GM23338 (cell line): ENCODE measurements around the gene FUT3.

Experiments
- CREB1 ChIP-seq: fragments of 250-450 bp; sonication (Bioruptor Pico); IDR thresholded peaks from 2 replicates; pipeline ENCODE4 v1.5.0; 2020; ENCODE audit warnings: low read depth, mild to moderate bottlenecking, moderate library complexity
- EZH2 ChIP-seq: fragments of 200-600 bp; sonication (generic); IDR thresholded peaks from one replicate; pipeline ENCODE4 v1.8.0; 2017; ENCODE audit warnings: antibody characterized with exemption, mild to moderate bottlenecking, low read depth; ENCODE audit not compliant: unreplicated experiment
- EZH2phosphoT487 ChIP-seq: fragments of 200-600 bp; sonication (generic); IDR thresholded peaks from one replicate; pipeline ENCODE4 v1.8.1; 2018; ENCODE audit warnings: antibody characterized with exemption; ENCODE audit not compliant: unreplicated experiment
- JUNB ChIP-seq: IDR thresholded peaks from one replicate; pipeline ENCODE4 v1.6.1; 2016; ENCODE audit warnings: antibody characterized with exemption; ENCODE audit not compliant: unreplicated experiment
- POLR2AphosphoS5 ChIP-seq: IDR thresholded peaks from 2 replicates; pipeline ENCODE4 v1.6.1; 2016; ENCODE audit warnings: antibody characterized with exemption, low read depth
- TF ChIP-seq, protein P1 (sequence below), 2 experiments: fragments of 200-600 bp in 1 of 2; sonication (generic) in 1 of 2; conservative IDR thresholded peaks; 2 replicates each; pipeline versions ENCODE4 v1.5.1 to v1.6.1; 2016 to 2017; ENCODE audit warnings: antibody characterized with exemption in 2 of 2, low read depth in 2 of 2, mild to moderate bottlenecking in 2 of 2, moderate library complexity in 1 of 2
- TF ChIP-seq, protein P2 (sequence below): IDR thresholded peaks from one replicate; pipeline ENCODE4 v1.6.1; 2018; ENCODE audit warnings: antibody characterized with exemption; ENCODE audit not compliant: unreplicated experiment
- TF ChIP-seq, protein P3 (sequence below): IDR thresholded peaks from 2 replicates; pipeline ENCODE4 v1.6.1; 2016; ENCODE audit warnings: antibody characterized with exemption

DNA sequence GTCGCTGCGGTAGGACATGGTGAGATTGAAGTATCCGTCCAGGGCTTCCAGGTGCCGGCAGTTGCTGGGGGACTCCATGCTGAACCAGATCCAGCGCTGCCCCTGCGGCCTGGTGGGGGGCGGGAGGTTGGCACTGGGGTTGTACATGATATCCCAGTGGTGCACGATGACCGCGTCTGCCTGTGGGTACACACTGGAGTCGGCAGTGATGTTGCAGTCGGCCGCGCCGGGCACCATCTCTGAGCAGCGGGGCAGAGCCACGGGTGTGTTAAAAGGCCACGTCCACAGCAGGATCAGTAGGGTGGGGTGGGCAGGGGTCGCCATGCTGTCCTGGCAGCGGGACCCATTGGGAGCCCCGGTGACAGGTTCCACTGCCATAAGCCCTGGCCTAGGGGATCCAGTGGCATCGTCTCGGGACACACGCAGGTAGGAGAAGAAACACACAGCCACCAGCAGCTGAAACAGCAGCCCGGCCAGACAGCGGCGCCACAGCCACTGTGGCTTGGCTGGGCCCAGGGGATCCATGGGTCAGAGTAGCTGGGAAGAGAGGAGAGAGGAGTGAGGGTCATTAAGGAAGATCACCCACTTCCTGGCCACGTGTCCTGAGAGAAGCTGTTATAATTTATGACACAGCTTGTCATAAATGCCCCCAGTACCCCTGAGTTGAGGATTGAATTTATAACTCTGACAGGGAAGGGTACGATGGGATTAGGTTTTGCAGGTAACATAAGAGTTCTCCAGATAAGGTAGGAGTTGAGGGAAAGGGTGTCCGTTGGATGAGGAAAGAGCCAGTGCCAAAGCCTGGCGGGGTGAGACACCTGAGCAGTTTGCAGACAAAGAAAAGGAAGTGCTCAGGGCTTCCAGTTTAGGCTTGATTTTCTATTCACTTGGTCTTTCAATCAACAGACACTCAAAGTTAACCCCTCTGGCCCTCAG is 16.2 kb upstream of the FUT3 start:
- TF ChIP-seq EZH2phosphoT487 (no peak), POLR2AphosphoS5 (no peak), JUNB (no peak), EZH2 (no peak), CREB1 (no peak)
- TF ChIP-seq, protein P1, sequence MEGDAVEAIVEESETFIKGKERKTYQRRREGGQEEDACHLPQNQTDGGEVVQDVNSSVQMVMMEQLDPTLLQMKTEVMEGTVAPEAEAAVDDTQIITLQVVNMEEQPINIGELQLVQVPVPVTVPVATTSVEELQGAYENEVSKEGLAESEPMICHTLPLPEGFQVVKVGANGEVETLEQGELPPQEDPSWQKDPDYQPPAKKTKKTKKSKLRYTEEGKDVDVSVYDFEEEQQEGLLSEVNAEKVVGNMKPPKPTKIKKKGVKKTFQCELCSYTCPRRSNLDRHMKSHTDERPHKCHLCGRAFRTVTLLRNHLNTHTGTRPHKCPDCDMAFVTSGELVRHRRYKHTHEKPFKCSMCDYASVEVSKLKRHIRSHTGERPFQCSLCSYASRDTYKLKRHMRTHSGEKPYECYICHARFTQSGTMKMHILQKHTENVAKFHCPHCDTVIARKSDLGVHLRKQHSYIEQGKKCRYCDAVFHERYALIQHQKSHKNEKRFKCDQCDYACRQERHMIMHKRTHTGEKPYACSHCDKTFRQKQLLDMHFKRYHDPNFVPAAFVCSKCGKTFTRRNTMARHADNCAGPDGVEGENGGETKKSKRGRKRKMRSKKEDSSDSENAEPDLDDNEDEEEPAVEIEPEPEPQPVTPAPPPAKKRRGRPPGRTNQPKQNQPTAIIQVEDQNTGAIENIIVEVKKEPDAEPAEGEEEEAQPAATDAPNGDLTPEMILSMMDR (conservative IDR thresholded peaks at IDR 0.05; ENCODE audit: low read depth in 2 of 2), result no peak; a peak in 1 of 4 replicates
- TF ChIP-seq, protein P2, sequence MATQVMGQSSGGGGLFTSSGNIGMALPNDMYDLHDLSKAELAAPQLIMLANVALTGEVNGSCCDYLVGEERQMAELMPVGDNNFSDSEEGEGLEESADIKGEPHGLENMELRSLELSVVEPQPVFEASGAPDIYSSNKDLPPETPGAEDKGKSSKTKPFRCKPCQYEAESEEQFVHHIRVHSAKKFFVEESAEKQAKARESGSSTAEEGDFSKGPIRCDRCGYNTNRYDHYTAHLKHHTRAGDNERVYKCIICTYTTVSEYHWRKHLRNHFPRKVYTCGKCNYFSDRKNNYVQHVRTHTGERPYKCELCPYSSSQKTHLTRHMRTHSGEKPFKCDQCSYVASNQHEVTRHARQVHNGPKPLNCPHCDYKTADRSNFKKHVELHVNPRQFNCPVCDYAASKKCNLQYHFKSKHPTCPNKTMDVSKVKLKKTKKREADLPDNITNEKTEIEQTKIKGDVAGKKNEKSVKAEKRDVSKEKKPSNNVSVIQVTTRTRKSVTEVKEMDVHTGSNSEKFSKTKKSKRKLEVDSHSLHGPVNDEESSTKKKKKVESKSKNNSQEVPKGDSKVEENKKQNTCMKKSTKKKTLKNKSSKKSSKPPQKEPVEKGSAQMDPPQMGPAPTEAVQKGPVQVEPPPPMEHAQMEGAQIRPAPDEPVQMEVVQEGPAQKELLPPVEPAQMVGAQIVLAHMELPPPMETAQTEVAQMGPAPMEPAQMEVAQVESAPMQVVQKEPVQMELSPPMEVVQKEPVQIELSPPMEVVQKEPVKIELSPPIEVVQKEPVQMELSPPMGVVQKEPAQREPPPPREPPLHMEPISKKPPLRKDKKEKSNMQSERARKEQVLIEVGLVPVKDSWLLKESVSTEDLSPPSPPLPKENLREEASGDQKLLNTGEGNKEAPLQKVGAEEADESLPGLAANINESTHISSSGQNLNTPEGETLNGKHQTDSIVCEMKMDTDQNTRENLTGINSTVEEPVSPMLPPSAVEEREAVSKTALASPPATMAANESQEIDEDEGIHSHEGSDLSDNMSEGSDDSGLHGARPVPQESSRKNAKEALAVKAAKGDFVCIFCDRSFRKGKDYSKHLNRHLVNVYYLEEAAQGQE, result no peak
- TF ChIP-seq, protein P3, sequence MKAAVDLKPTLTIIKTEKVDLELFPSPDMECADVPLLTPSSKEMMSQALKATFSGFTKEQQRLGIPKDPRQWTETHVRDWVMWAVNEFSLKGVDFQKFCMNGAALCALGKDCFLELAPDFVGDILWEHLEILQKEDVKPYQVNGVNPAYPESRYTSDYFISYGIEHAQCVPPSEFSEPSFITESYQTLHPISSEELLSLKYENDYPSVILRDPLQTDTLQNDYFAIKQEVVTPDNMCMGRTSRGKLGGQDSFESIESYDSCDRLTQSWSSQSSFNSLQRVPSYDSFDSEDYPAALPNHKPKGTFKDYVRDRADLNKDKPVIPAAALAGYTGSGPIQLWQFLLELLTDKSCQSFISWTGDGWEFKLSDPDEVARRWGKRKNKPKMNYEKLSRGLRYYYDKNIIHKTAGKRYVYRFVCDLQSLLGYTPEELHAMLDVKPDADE, result no peak
